H9 (cell line): ENCODE results near the gene TMEM106C. TPM values are rescaled to one million over a fixed set of nuclear protein-coding genes. Genes with fewer than 3 reads are reported as not detected.
A peak's percentile ranks its signal among the peaks of the same experiment; 100 is the strongest.

Experiments
- DNase-seq: peaks from one replicate; pipeline ENCODE4 v3.0.0-alpha.2; 2017
- H2AFZ ChIP-seq: one replicate; pipeline ENCODE4 v1.6.1; 2013; ENCODE audit warnings: mild to moderate bottlenecking, low read length, control low read depth, moderate library complexity
- H2AK5ac ChIP-seq: 2 replicates; pipeline ENCODE4 v1.6.1; 2013; ENCODE audit warnings: low read length, control low read depth, mixed read lengths; ENCODE audit not compliant: insufficient read length
- H2BK120ac ChIP-seq: one replicate; pipeline ENCODE4 v1.6.1; 2013; ENCODE audit warnings: low read depth, mild to moderate bottlenecking, low read length, control low read depth, inconsistent platforms; ENCODE audit not compliant: poor library complexity, severe bottlenecking
- H2BK12ac ChIP-seq: 2 replicates; pipeline ENCODE4 v1.6.1; 2013; ENCODE audit warnings: low read length, control low read depth, mixed read lengths, low read depth; ENCODE audit not compliant: insufficient read length
- H2BK15ac ChIP-seq: 2 replicates; pipeline ENCODE4 v1.6.1; 2013; ENCODE audit warnings: low read depth, low read length, control low read depth
- H2BK20ac ChIP-seq: one replicate; pipeline ENCODE4 v1.6.1; 2013; ENCODE audit warnings: low read depth, mild to moderate bottlenecking, low read length, control low read depth, inconsistent platforms; ENCODE audit not compliant: poor library complexity, severe bottlenecking
- H2BK5ac ChIP-seq: 2 replicates; pipeline ENCODE4 v1.6.1; 2013; ENCODE audit warnings: low read length, control low read depth, mixed read lengths; ENCODE audit not compliant: insufficient read length
- H3K14ac ChIP-seq: 2 replicates; pipeline ENCODE4 v1.6.1; 2013; ENCODE audit warnings: low read length, control low read depth; ENCODE audit not compliant: insufficient read depth
- H3K18ac ChIP-seq: 2 replicates; pipeline ENCODE4 v1.6.1; 2013; ENCODE audit warnings: low read depth, mild to moderate bottlenecking, mixed read lengths, low read length, control low read depth; ENCODE audit not compliant: insufficient read length
- H3K23ac ChIP-seq: 2 replicates; pipeline ENCODE4 v1.6.1; 2013; ENCODE audit warnings: low read length, control low read depth, mixed read lengths, low read depth; ENCODE audit not compliant: insufficient read length
- H3K23me2 ChIP-seq: 2 replicates; pipeline ENCODE4 v1.6.1; 2013; ENCODE audit warnings: low read depth, mild to moderate bottlenecking, mixed read lengths, low read length, control low read depth; ENCODE audit not compliant: insufficient read length, poor library complexity, severe bottlenecking
- H3K27ac ChIP-seq: 2 replicates; pipeline ENCODE4 v1.5.1; 2013; ENCODE audit warnings: low read length, control low read depth, mixed read lengths, low read depth; ENCODE audit not compliant: insufficient read length
- H3K27me3 ChIP-seq: 2 replicates; pipeline ENCODE4 v1.6.1; 2013; ENCODE audit warnings: low read length, control low read depth, inconsistent platforms; ENCODE audit not compliant: insufficient read depth
- H3K4ac ChIP-seq: 2 replicates; pipeline ENCODE4 v1.6.1; 2013; ENCODE audit warnings: low read depth, mild to moderate bottlenecking, control low read depth, inconsistent platforms, low read length, moderate library complexity
- H3K4me1 ChIP-seq: 2 replicates; pipeline ENCODE4 v1.6.1; 2013; ENCODE audit warnings: low read length, control low read depth, inconsistent platforms; ENCODE audit not compliant: insufficient read depth
- H3K4me2 ChIP-seq: 2 replicates; pipeline ENCODE4 v1.6.1; 2013; ENCODE audit warnings: low read length, control low read depth, mixed read lengths; ENCODE audit not compliant: insufficient read length, insufficient read depth
- H3K56ac ChIP-seq: 2 replicates; pipeline ENCODE4 v1.6.1; 2013; ENCODE audit warnings: low read depth, mild to moderate bottlenecking, mixed read lengths, low read length, control low read depth; ENCODE audit not compliant: insufficient read length
- H3K79me1 ChIP-seq: 2 replicates; pipeline ENCODE4 v1.6.1; 2013; ENCODE audit warnings: low read depth, mild to moderate bottlenecking, moderate library complexity, low read length, control low read depth, inconsistent platforms; ENCODE audit not compliant: insufficient read depth, poor library complexity, severe bottlenecking
- H3K79me2 ChIP-seq: 2 replicates; pipeline ENCODE4 v1.6.1; 2013; ENCODE audit warnings: low read length, control low read depth, inconsistent platforms; ENCODE audit not compliant: insufficient read depth
- H3K9ac ChIP-seq: 2 replicates; pipeline ENCODE4 v1.6.1; 2013; ENCODE audit warnings: low read length, control low read depth, mixed read lengths; ENCODE audit not compliant: insufficient read length; ENCODE audit errors: extremely low read depth
- H3K9me3 ChIP-seq: one replicate; pipeline ENCODE4 v1.6.1; 2013; ENCODE audit warnings: low read depth, low read length, inconsistent platforms; ENCODE audit not compliant: control insufficient read depth
- H3T11ph ChIP-seq: one replicate; pipeline ENCODE4 v1.6.1; 2013; ENCODE audit warnings: mild to moderate bottlenecking, low read length, control low read depth, inconsistent platforms
- H4K20me1 ChIP-seq: one replicate; pipeline ENCODE4 v1.6.1; 2013; ENCODE audit not compliant: control insufficient read depth, insufficient read length, insufficient read depth
- H4K5ac ChIP-seq: 2 replicates; pipeline ENCODE4 v1.6.1; 2013; ENCODE audit warnings: low read depth, mild to moderate bottlenecking, mixed read lengths, low read length, control low read depth; ENCODE audit not compliant: insufficient read length
- H4K8ac ChIP-seq: replicated peaks from 2 replicates; pipeline ENCODE4 v1.6.1; 2013; ENCODE audit warnings: low read length, control low read depth, mixed read lengths, low read depth; ENCODE audit not compliant: insufficient read length
- H4K91ac ChIP-seq: 2 replicates; pipeline ENCODE4 v1.6.1; 2013; ENCODE audit warnings: low read depth, mild to moderate bottlenecking, moderate library complexity, mixed read lengths, low read length, control low read depth; ENCODE audit not compliant: insufficient read length
- H3K27ac Mint-ChIP-seq, 3 experiments: 2 replicates in 2 of 3; 3 replicates in 1 of 3; pipeline ENCODE4 v1.8.0; 2020 to 2021; ENCODE audit warnings: mixed read lengths in 3 of 3, mild to moderate bottlenecking in 1 of 3, moderate library complexity in 1 of 3
- H3K27me3 Mint-ChIP-seq: 2 replicates; pipeline ENCODE4 v1.8.0; 2021; ENCODE audit warnings: low read depth, mild to moderate bottlenecking, moderate library complexity, mixed read lengths
- H3K36me3 Mint-ChIP-seq, 3 experiments: 2 replicates in 2 of 3; 3 replicates in 1 of 3; pipeline ENCODE4 v1.8.0; 2020 to 2021; ENCODE audit warnings: low read depth in 3 of 3, mixed read lengths in 3 of 3; ENCODE audit not compliant: insufficient read depth in 1 of 3
- H3K4me1 Mint-ChIP-seq, 2 experiments: 2 replicates each; pipeline ENCODE4 v1.8.0; 2020; ENCODE audit warnings: mixed read lengths in 2 of 2
- H3K4me3 Mint-ChIP-seq, 2 experiments: 2 replicates in 1 of 2; 3 replicates in 1 of 2; pipeline ENCODE4 v1.8.0; 2020 to 2021; ENCODE audit warnings: mild to moderate bottlenecking in 2 of 2, mixed read lengths in 2 of 2, moderate library complexity in 1 of 2
- H3K9me3 Mint-ChIP-seq, 2 experiments: 2 replicates in 1 of 2; 3 replicates in 1 of 2; pipeline ENCODE4 v1.8.0; 2020; ENCODE audit warnings: mild to moderate bottlenecking in 2 of 2, mixed read lengths in 2 of 2, moderate library complexity in 1 of 2
- CTCF ChIP-seq: fragments of 200-600 bp; sonication (generic); conservative IDR thresholded peaks from 3 replicates; pipeline ENCODE4 v1.8.0; 2021; ENCODE audit warnings: antibody characterized with exemption, mild to moderate bottlenecking
- WGBS: extraction: QIAGEN DNeasy Blood & Tissue Kit; methylation state at CpG from one replicate; pipeline ENCODE4 v1.1.7; 2013; ENCODE audit warnings: missing lambda C conversion rate, low lambda C conversion rate, mixed read lengths; ENCODE audit not compliant: insufficient read length; ENCODE audit errors: extremely low coverage; 5-methylcytosine and 5-hydroxymethylcytosine counted together
- total RNA-seq: library from RNA; stranded (reverse); gene quantifications from 2 replicates; pipeline ENCODE4 v1.2.1, GENCODE V29; 2021

The TMEM106C gene
- total RNA-seq, 1 experiment from 2014 or later = 43.7 TPM

- Mint-ChIP-seq H3K36me3 (no peaks in the 10 kb centered on the region), H3K4me1 (peaks cover 53 to 60% of the 10 kb centered on the region in 2 experiments), H3K4me3 (peak overlapping the region; percentile 54 to 86), H3K27ac (peak overlapping the region in 1 of 3 experiments; percentile 59; a peak in 2 of 7 replicates), H3K27me3 (peaks cover 99% of the 10 kb centered on the region), H3K9me3 (peaks cover 0 to 2% of the 10 kb centered on the region in 2 experiments; a peak in 2 of 5 replicates)
- Histone ChIP-seq H4K20me1 (peaks cover 3% of the 10 kb centered on the region), H3K4me2 (peak overlapping the region; percentile 69), H3T11ph (no peak overlapping the region), H3K9me3 (no peaks in the 10 kb centered on the region), H2AK5ac (no peak overlapping the region), H2AFZ (no peak overlapping the region), H3K27me3 (peaks cover 69% of the 10 kb centered on the region), H4K8ac (no peak overlapping the region), H3K23ac (no peak overlapping the region), H2BK12ac (no peak overlapping the region), H3K14ac (no peak overlapping the region), H3K4me1 (peaks cover 3% of the 10 kb centered on the region), H3K4ac (no peak overlapping the region), H3K79me1 (no peaks in the 10 kb centered on the region), H2BK20ac (no peak overlapping the region), H3K27ac (no peak overlapping the region), H2BK120ac (no peak overlapping the region), H3K23me2 (peaks cover 31% of the 10 kb centered on the region), H3K9ac (no peak overlapping the region), H2BK5ac (no peak overlapping the region), H3K79me2 (no peaks in the 10 kb centered on the region), H4K91ac (no peak overlapping the region), H3K18ac (no peak overlapping the region), H2BK15ac (no peak overlapping the region), H4K5ac (no peak overlapping the region), H3K56ac (no peak overlapping the region)
- TF ChIP-seq CTCF = no peak
- DNase-seq = peak; percentile 82
- no CpG with 5 or more reads among the region's 18 CpGs for WGBS
Measured at GRCh38 chr12:48000878-48001504, 37.6 kb downstream of the TMEM106C start.
